ENCODE results near the gene ABHD2. TPM values are rescaled to one million over a fixed set of nuclear protein-coding genes. Genes with fewer than 3 reads are reported as not detected.

The ABHD2 gene
- total and polyA plus RNA-seq, 9 donors = 17.0 to 107 (median 89.5) TPM

- Histone ChIP-seq H3K4me3 (peak overlapping the region; percentile 98), H3K36me3 (no peaks in the 10 kb centered on the region), H3K27ac (peak overlapping the region; percentile 74 to 91), H3K9me3 (no peaks in the 10 kb centered on the region), H3K4me1 (ENCODE audit: insufficient read depth) (peaks cover 18% of the 10 kb centered on the region), H3K27me3 (no peaks in the 10 kb centered on the region)
- intact Hi-C loops (cut with DNase I) = no loop called here
- 64 to 70% (median 66%) methylated on average over 5 of the region's 5 CpGs for WGBS, 3 donors
- TF ChIP-seq EP300 (IDR thresholded peaks at IDR 0.05) (no peak), POLR2A (IDR thresholded peaks at IDR 0.05) (no peak), CTCF (IDR thresholded peaks at IDR 0.05) (no peak)
- no peak for DNase-seq
Observed at GRCh38 chr15:89089316-89090230, 1.3 kb downstream of the ABHD2 start.

GRCh38 chr15:89090791-89091626 lies 2.8 kb downstream of the ABHD2 start:
- intact Hi-C loops (cut with DNase I) = no loop called here
- Histone ChIP-seq H3K4me1 (ENCODE audit: insufficient read depth) (peaks cover 24% of the 10 kb centered on the region), H3K27ac (peak overlapping the region; percentile 74 to 91), H3K27me3 (no peaks in the 10 kb centered on the region), H3K36me3 (no peaks in the 10 kb centered on the region), H3K4me3 (peak overlapping the region; percentile 2), H3K9me3 (no peaks in the 10 kb centered on the region)
- DNase-seq = peak in 4 of 5 donors; percentile 39 to 68 (median 60)
- 22 to 24% (median 23%) methylated on average over 12 of the region's 12 CpGs for WGBS, 3 donors
- TF ChIP-seq POLR2A (IDR thresholded peaks at IDR 0.05) (no peak), CTCF (IDR thresholded peaks at IDR 0.05) (no peak), EP300 (IDR thresholded peaks at IDR 0.05) (no peak)

GRCh38 chr15:89091627-89092220 lies 3.5 kb downstream of the ABHD2 start:
- DNase-seq = no peak
- no peak for TF ChIP-seq EP300 (IDR thresholded peaks at IDR 0.05)
- TF ChIP-seq POLR2A (IDR thresholded peaks at IDR 0.05) = no peak
- TF ChIP-seq CTCF (IDR thresholded peaks at IDR 0.05) = no peak
- intact Hi-C loops (cut with DNase I) = no loop called here
- Histone ChIP-seq H3K36me3 (no peaks in the 10 kb centered on the region), H3K4me1 (ENCODE audit: insufficient read depth) (peaks cover 24% of the 10 kb centered on the region), H3K9me3 (no peaks in the 10 kb centered on the region), H3K27me3 (no peaks in the 10 kb centered on the region), H3K27ac (peak overlapping the region; percentile 74 to 91), H3K4me3 (no peak overlapping the region)
- WGBS, 3 donors = 60 to 71% (median 68%) methylated on average over 1 of the region's 1 CpG

DNA sequence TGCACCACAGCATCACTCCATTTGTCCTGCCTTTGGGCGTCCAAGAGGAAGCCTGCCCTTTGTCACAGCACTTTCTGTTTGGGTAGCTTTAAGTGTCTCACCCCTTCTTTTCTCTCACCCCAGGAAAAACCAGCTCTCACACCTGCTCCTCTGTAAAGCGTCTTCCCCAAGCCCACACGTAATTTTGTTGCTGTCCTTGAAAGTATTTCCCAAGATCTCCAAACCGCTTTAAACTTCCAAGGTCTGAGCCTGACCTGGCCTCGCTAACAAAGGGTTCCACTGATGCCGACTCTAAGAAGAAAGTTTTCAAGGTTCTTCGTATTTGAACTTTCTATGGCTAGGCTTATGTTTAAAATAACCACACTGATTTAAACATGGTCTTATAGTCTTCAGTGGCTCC lies 5.3 kb downstream of the ABHD2 start:
- TF ChIP-seq CTCF (IDR thresholded peaks at IDR 0.05) = no peak
- no peak for TF ChIP-seq POLR2A (IDR thresholded peaks at IDR 0.05)
- TF ChIP-seq EP300 (IDR thresholded peaks at IDR 0.05) = no peak
- no peaks in the 10 kb centered on the region for H3K27me3 ChIP-seq
- intact Hi-C loops (cut with DNase I) = no loop called here
- no peak overlapping the region for H3K4me3 ChIP-seq
- peak in 3 of 5 donors; percentile 28 to 60 (median 52) for DNase-seq
- H3K36me3 ChIP-seq = no peaks in the 10 kb centered on the region
- H3K4me1 ChIP-seq (ENCODE audit: insufficient read depth) = peaks cover 27% of the 10 kb centered on the region
- peak overlapping the region; percentile 77 to 91 for H3K27ac ChIP-seq
- 18 to 43% (median 21%) methylated on average over 7 of the region's 7 CpGs for WGBS, 3 donors
- H3K9me3 ChIP-seq = no peaks in the 10 kb centered on the region

All from ovary (tissue), 9 donors.